Neural progenitor cell (in vitro differentiated cells): ENCODE data around the gene GLCE.

Source experiments
- EZH2 ChIP-seq: fragments of 200-600 bp; sonication (generic); IDR thresholded peaks from 2 replicates; pipeline ENCODE4 v1.6.1; 2017; ENCODE audit warnings: antibody characterized with exemption, mild to moderate bottlenecking, moderate library complexity
- TF ChIP-seq, protein P1 (sequence below): fragments of 200-600 bp; sonication (generic); IDR thresholded peaks from 2 replicates; pipeline ENCODE4 v1.5.1; 2017; ENCODE audit warnings: antibody characterized with exemption, mild to moderate bottlenecking

DNA sequence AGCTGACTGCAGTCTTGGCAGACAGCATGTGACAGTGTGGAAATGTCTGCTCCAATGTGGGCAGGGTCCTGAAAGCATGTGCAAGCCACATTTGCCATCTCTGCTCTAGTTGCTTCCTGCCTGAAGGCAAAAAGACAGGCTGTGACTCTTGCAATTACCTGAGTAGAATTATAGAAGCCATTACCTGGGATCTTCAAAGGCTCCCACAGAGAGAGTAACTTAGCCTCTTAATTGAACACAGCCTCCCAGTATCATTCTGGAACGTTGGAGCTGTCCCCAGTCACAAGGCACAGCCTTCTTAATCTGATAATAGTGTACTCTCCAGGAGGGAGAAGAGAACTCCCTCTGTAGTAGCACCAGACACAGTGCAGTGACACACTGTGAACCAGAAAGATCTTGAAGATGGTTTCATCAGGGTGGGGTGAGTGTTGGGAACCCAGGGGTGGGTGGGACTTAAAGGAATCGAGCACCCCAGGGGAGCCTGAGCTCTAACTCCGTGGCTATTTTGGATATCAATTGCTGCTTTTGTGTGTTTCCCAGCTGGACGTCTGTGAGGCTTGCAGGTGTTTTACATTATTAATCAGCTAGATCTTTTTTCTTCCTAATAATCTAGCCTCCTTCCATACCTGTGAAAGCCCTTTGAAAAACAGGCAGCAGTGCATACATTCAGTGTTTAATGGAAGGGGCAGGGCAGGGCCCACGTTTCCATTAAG, 40.6 kb upstream of the GLCE start:
- TF ChIP-seq, protein P1, sequence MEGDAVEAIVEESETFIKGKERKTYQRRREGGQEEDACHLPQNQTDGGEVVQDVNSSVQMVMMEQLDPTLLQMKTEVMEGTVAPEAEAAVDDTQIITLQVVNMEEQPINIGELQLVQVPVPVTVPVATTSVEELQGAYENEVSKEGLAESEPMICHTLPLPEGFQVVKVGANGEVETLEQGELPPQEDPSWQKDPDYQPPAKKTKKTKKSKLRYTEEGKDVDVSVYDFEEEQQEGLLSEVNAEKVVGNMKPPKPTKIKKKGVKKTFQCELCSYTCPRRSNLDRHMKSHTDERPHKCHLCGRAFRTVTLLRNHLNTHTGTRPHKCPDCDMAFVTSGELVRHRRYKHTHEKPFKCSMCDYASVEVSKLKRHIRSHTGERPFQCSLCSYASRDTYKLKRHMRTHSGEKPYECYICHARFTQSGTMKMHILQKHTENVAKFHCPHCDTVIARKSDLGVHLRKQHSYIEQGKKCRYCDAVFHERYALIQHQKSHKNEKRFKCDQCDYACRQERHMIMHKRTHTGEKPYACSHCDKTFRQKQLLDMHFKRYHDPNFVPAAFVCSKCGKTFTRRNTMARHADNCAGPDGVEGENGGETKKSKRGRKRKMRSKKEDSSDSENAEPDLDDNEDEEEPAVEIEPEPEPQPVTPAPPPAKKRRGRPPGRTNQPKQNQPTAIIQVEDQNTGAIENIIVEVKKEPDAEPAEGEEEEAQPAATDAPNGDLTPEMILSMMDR: no peak
- TF ChIP-seq EZH2: no peak
